ENCODE results near the gene CEP63. TPM values are rescaled to one million over a fixed set of nuclear protein-coding genes. Genes with fewer than 3 reads are reported as not detected.

Gene CEP63
- 7.3 and 11.9 TPM in 2 replicates for total RNA-seq

DNA sequence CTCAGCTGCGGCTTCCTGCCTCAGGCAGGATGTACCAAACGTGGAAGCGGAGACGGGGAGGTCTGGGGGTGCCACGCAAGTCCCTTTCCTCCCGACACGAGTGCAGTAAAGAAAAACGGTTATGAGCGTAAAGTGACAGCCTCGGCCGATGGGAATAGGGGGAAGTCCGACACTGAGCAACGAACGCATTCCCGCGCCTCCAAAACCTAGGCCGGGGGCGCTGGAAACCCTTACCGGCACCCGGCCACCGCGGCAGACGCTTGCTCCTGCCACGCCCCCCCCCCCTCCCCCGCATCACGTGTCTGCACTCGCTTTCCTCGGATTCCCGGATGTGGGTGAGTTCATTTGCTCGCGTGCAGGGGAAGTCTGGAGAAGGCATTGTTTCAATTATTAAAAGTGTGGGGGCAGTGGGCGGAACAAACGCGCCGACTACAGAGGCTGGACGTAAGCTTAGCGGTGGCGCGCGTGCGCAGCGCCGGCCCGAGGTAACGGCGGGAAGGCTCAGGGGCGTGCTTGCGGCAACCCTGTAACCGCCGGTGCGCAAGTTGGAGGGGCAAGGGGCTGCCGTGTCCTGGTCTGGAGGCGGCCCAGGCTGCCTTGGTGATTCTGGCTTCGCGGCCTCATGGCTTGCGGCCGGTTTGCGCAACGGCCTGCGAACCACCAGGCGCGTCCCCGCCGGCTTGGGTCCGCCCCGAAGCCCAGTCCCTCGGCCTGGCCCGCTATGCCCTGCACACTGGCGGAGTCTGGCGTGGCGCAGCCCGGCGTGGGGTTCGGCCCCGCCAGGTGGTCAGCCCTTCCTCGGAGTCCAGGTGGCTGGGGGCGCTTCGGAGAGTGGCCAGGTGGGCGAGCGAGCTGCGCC, at the start of gene CEP63, which contains the start of gene ANAPC13:
Gene CEP63 (plus strand): TSS at position 340 of the 859 bp plus-strand sequence. CDS start 9,264 bp downstream, outside the sequence.
Gene ANAPC13 (minus strand): TSS at position 268 of the 859 bp plus-strand sequence. CDS start 3,081 bp downstream, outside the sequence.

Other genes starting within 250 kb of the CEP63 start
- gene RYK, start 235.2 kb upstream of the CEP63 start, total RNA-seq, result 71.3 and 113 TPM in 2 replicates
- gene AMOTL2, start 111.6 kb upstream of the CEP63 start, total RNA-seq, result 25.7 and 74.3 TPM in 2 replicates
- 50.0 and 62.1 TPM in 2 replicates for gene ANAPC13, start 72 bp upstream of the CEP63 start, total RNA-seq
- gene KY, start 165.0 kb downstream of the CEP63 start, total RNA-seq, result 0.73 and 1.2 TPM in 2 replicates